Gastroesophageal sphincter (tissue), 3 donors: ENCODE results near the gene TOX2.

Experiments
- CTCF ChIP-seq, 4 experiments: fragments of 200-600 bp in 2 of 4; fragments of 450-650 bp in 2 of 4; sonication (generic) in 1 of 4; IDR thresholded peaks; one replicate each; pipeline ENCODE4 v1.5.1; 2017 to 2019; ENCODE audit warnings: antibody characterized with exemption in 4 of 4, mild to moderate bottlenecking in 2 of 4, moderate library complexity in 2 of 4
- POLR2A ChIP-seq, 2 donors: fragments of 450-650 bp; IDR thresholded peaks; one replicate each; pipeline ENCODE4 v1.6.1; 2017; ENCODE audit warnings: antibody characterized with exemption in 2 of 2, mild to moderate bottlenecking in 2 of 2, moderate library complexity in 1 of 2
- POLR2AphosphoS5 ChIP-seq: sonication (generic); formaldehyde crosslinking; IDR thresholded peaks from one replicate; pipeline ENCODE4 v1.6.1; 2017; ENCODE audit warnings: antibody characterized with exemption

DNA sequence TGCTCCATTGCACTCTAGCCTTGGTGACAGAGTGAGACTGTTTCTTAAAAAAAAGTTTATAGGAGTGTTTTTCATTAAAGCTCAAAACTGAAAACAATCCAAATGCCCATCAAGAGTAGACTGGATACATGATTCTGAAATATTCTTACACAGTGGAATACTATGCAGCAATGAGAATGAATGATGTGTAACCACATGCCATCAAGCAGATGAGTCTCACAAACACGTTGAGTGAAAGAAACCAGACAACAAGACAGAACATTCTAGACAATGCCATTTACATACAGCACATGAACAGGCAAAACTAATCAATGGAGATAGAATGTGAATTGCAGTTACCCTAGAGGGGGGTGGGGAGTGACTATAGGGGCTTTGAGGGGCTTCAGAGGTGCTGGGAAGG lies 72.4 kb downstream of the TOX2 start:
- TF ChIP-seq CTCF (IDR thresholded peaks at IDR 0.05) (no peak), POLR2AphosphoS5 (no peak), POLR2A (IDR thresholded peaks at IDR 0.05) (no peak)
